GM20431 (cell line): ENCODE results near the gene RTN4R.
"Not testable (repeated sequence)": the region's sequence is repeated elsewhere in the genome, so short reads cannot be mapped to it uniquely, and the experiment has no call there.

Experiments
- in situ Hi-C: fragments of 300-500 bp; cut with MseI, MboI; formaldehyde crosslinking; loops from one replicate; pipeline ENCODE4 v1.15.0; 2020; ENCODE audit warnings: low sequenced_read_pairs; ENCODE audit not compliant: unreplicated experiment

The RTN4R gene

DNA sequence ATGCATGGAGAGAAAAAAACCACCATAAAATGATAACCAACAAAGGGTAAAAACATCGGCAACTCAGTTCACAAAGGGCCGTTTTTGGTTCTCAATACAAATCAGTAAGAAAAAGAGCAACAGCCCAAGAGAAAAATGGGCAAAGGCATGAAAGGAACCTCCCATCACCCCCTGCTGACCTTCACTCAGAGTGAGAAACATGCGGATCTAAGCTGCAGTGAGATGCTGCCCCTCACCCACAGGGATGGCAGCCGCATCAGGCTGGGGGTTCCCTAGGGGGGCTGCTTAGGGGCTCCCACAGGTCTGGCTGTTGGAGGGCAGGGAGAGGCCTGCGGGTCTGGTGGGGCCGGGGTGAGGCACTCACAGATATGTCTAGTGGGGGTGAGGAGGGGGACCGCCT lies 7.2 kb upstream of the RTN4R start:
- in situ Hi-C loops: not testable (repeated sequence)

- in situ Hi-C loops: not testable (repeated sequence)
These were observed 6.3 kb upstream of the RTN4R start for GRCh38 chr22:20274374-20274773.

- in situ Hi-C loops: no loop called here
These were observed 5.7 kb upstream of the RTN4R start for GRCh38 chr22:20273758-20274181.

GRCh38 chr22:20272700-20273099 lies 4.6 kb upstream of the RTN4R start:
- in situ Hi-C loops: no loop called here

GRCh38 chr22:20272174-20272573 lies 4.1 kb upstream of the RTN4R start:
- in situ Hi-C loops: no loop called here

- in situ Hi-C loops: no loop called here
These were observed 3.2 kb upstream of the RTN4R start for GRCh38 chr22:20271114-20271994.

GRCh38 chr22:20270190-20271113 lies 2.3 kb upstream of the RTN4R start:
- in situ Hi-C loops: not testable (repeated sequence)

- in situ Hi-C loops: not testable (repeated sequence)
These were observed 1.6 kb upstream of the RTN4R start for GRCh38 chr22:20269673-20270072.

DNA sequence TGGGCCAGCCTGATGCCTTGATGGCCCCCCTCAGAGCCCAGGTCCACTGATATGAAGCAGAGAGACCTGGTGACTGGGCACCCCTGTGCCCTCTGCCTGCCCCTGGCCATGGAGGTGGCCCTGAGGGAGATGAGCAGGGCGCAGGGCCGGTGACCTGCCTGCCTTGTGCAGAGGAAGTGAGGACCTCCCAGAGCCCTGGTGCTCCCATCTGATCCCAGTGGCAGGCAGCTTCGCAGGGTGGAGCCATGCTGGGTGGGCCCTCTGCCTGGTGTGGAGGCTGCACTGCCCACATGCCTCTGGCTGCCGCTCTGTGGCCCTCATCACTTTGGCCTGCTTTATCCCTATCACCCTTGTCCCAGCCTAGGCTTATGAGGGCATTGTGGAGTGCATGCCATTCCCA lies 1.1 kb upstream of the RTN4R start:
- in situ Hi-C loops: not testable (repeated sequence)

DNA sequence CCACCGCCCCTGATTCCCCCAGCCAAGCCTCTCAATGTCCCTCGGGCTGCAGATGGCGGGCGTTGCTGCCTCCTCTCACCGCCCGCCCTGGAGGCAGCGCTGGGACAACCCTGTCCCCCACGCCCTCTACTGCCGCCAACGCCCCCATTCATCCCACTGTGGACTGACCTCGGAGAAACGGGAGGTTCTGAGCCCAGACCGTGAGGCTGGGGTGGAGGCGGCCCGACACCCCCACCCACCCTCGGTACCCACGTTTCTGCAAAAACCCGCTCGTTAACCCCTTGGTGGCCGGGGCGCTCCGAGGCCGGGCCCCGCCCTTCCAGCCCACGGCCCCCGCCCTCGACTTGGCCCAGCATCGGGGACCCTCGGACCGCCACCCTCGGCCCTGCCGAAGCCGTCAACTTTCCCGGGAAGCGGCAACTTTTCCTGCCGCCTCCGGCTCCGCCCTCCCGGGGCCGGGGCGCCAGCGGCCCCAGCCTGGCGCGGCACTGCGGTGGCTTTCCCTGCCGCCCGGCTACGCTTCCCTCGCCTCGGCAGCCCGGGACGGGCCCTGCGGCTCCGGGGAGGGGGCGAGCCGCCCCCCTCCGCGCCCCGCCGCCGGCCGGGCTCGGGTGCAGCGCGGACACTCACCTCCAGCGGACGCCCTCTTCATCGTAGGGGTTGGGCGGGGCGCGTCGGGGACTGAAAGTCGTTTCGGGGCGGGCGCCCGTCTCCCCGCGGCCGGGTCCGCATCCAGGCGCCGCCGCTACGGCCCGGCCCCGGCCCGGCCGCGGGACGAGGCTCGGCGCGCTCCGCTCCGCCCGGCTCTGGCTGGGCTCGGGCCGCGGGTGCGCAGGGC lies 458 bp downstream of the RTN4R start:
- in situ Hi-C loops: no loop called here

DNA sequence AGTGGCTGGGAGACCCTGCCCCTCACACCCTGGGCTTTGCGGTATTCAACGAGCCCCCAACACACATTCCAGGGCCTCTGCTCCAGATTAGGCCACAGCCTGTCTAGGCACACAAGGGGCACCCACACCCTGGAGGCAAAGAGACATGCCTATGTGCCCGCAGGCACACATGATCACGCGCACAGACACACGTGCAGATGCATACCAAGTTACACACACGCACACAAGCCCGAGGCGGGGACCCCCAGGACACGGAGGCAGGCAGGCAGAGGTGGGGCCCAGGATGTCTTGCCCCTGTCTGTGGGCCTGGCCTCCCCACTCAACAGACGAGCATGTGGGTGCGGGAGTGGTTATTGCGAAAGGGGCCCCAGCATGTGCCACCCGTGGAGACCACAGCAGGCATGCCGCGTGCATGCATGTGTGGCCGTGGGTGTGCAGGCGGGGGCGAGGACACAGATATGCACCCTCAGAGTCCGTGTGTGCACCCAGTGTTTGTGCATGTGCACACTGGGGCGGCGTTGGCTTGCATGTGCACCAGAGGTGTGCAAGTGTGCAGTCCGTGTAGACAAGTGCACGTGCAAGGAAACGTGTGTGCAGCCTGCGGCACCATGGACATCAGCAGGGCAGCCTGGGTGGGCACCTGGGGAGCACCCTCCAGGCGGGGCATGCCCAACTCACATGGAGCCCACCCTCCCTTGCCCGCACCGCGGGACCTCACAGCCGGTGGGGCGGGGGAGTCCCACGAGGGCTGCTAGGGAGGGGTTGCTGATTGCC lies 1.3 kb downstream of the RTN4R start:
- in situ Hi-C loops: not testable (repeated sequence)

GRCh38 chr22:20265772-20266666 lies 2.1 kb downstream of the RTN4R start:
- in situ Hi-C loops: not testable (repeated sequence)

GRCh38 chr22:20264614-20265452 lies 3.3 kb downstream of the RTN4R start:
- in situ Hi-C loops: no loop called here

DNA sequence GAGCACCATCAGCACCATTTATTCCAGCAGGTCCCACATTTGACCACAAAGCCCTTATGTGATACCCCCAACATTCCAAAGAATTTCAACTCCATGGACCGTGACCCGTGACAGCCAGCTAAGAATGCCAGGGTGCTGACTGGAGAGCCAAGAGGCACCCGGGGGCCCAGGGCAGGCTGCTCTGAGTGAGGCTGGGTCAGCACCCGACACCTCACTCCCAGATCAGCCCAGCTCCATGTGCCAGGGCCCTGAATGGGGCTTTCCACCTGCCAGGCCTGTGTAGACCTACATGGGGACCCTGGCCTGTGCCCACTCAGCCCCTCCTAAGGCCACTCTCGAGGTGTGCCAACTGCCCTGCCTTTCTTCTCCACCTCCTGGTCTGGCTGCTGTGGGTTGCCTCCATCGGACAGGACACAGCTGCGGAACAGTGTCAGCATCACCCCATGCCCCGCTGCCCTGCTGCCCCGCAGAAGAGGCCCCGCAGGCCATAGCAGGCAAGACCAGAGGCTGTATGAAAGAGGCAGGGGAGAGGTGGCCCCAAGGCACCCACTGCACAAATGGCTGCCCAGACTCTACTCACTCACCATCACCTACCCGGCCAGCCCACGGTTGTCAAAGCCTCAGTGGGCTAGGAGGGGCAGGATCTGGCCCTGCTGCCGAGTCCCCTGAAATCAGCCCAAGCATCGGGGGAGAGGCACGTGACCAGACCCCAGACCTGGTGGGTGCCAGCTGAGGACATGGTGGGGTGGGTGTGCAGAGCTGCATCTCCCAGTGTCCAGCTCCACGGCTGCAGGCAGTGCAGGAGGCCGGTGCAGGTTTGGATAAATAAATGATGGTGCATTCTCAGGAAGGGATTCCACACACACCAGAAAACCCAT lies 4.5 kb downstream of the RTN4R start:
- in situ Hi-C loops: not testable (repeated sequence)

DNA sequence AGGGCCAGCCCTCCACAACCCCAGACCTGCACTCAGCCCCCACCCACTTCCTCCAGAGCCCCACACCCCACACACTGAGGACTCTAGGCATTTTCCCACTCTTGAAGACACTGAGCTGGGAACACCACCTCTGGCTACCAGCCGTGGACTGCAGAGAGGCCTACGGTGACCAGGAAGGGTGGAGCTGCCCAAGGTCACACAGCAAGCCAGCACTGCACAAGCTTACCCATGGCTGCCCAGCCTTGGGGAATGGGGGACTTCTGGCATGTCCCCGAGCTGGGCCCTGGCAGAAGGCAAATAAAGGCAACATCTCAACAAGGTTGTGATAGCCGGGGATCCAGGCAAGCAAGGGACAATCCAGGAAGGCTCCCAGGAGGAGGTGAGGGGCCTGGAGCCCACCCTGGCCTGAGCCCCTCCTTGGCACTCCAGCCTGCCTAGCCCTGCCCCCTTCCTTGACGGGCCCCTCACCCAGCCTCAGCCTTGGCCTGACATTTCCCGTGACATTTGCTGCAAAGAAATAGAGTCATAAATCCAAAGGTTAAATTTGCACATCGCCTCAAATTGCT lies 5.5 kb downstream of the RTN4R start:
- in situ Hi-C loops: no loop called here

GRCh38 chr22:20261848-20262581 lies 6.1 kb downstream of the RTN4R start:
- in situ Hi-C loops: no loop called here
